Activated CD4-positive, alpha-beta T cell treated with anti-CD3 and anti-CD28 coated beads for 1 hour (primary cell): ENCODE measurements around the gene THAP10.

Experiments
- DNase-seq: peaks from one replicate; pipeline ENCODE4 v3.0.0-alpha.2; 2020

The THAP10 gene

DNA sequence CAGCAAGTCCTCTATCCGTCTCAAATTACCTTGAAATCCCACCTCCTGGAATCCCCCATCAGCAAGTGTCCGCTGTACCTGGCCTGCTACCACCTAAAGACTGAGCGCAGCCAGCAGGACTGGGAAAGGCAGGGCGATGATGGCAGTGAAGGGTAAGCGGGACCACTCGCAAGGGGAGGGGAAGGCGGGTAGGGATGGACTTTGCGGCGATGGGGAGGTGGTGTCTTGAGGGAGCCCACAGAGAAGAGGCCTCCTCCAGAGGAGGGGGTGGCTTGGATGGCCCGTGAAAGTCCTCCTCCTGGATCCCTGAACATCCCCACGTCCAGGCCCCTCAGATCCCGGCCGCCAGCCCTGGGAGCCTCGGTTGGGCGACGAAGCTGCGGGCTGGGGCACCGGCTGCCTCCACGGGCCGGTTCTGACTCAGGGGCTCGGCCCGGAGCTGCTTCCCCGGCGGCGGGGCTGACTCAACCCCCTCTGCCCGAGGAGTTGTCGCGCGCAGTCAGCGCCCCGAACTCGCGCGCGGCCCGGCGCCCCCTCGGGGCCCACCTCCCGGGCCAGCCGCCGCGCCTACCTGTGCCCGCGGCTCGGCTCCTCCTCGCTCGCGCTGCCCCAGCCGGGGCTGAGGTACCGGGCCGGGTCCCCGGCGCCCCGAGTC is 38.8 kb downstream of the THAP10 start:
- no peak for DNase-seq

DNA sequence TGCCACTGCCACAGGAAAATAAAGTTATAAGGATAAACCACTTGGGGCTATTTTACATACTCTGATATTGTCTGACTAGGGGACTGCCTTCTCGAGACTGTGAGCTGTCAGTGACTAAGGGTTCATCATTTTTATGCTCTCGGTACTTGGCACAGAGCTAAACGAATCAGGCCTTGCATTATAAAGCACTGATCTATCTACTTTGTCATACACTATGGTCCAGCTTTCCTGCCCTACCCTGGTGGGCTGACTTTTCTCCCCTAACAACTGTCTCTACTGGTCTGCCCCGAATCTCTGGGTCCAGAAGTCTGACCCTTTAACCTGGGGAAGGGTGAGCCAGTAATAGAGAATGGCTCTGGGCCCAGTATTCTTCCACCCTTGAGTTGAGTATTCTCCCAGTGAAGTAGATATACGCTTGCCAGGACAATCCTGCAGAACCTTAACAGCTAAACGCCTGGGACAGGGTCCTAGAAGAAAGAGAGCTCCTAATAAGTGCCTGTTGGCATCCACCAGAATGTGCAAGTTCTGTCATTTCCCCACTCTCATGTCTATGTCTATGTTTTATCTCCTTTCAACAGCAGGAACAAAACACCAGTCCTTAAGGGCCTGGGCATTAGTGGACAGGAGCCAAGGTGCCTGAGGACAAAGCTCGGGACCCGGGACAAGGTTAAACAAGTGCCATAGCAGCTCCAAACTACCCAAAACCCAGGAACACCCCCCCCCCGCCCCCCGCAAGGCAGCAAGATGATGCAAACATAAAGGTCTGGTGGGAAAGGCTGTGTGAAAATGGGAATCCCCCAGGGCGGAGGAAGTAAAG is 39.5 kb downstream of the THAP10 start:
- no peak for DNase-seq

DNA sequence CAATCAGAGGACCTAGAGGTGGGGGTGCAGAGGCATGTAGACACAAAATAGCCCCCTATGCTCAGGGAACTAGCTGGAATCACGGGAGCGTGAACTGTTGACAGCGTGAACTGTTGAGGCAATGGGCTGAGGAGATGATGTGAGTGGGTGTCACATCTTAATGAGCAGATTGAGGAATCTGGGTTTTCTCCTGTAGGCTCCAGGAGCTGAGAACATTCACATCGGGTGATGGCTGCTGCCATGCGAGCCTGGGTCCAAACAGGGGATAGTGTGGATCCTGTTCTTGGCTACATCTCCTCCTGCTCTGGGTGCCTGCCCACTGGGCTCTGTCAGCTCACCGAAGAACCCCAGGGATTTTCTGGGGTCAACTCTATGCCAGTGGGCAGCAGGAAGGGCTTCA is 40.3 kb downstream of the THAP10 start:
- DNase-seq = no peak

DNA sequence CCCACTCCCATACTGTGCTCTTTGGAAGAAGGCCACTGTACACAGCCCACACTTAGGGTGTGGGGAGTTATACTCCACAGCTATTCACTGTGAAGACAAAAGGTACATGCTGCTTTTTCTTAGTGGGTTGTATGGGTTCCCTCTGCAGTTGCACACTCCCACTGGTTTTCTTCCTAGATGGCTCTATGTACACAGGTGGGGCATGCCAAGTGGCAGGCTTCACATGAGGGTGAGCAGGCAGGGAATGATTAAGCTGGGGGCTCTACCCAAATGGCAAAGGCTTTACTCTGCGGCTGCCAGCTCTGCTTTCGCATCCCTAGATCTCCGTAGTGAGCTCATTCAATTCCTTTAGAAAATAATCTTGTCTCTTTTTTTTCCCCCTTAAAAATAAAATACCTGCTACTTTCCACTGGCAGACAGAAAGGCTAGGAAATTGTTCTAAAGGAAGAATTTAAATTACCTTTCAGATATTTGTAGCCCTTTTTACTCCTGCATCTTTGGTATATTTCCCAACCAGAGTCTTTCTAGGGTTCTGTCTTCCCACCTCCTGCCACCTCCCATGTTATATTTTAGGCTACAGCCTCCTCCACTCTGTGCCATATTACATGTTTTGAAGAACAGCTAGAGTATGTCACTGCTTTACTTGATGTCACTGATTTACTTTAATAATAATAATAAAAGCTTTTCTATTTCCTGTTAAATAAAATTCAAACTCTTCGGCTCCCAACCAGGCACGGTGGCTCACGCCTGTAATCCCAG is 46.5 kb downstream of the THAP10 start:
- no peak for DNase-seq

DNA sequence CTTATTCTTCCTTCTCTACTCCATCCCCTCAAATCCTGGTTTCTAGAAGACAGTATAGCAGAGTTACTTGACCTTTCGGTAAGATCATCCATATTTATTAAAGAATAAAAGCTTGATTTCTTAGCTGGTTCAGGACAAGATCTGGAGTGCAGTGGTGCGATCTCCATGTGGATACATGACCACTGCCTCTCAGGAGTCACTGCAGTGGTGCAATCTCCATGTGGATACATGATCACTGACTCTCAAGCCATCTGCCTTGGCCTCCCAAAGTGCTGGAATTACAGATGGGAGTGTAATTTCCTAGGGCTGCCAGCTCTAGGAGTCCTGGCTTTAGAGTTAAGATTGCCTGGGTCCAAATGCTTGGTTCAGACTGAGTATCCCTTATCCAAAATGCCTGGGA is 54.8 kb downstream of the THAP10 start:
- no peak for DNase-seq

DNA sequence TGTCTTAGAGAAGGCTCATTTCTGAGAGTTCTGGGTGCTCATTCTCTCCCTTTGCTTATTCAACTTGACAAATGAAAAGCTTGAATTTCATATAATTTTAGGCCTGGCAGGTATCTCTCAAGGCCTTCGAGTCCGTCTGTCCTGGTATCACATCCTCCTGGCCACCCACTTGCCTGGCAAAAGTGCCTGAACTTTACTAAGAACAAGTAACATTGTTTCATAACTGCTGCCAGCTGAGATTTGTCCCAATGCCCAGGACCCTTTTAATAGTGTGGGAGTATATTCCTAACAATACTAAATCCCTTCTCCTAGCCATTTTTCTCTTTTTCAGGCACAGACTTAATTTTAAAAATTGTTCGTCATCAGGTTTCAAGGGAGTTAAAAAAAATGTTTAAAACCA is 56.4 kb downstream of the THAP10 start:
- DNase-seq = no peak

DNA sequence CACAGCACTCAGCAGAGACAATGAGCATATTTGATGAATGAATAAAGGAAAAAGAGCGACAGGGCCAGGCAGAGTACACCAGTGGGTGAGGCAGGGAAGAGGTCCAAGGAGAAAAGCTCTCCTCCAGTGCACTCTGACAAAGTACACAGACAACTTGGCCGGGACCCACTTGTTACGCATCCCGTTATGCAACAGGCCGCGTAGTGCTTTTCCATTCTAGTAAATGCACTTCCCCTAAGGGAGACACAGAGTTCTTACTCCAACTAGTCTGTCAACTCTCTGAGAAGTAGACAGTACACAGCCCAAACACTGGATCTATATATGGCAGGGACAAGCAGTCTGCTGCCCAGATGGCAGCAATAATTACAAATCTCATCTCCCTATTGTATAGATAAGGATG is 56.8 kb downstream of the THAP10 start:
- DNase-seq = no peak

DNA sequence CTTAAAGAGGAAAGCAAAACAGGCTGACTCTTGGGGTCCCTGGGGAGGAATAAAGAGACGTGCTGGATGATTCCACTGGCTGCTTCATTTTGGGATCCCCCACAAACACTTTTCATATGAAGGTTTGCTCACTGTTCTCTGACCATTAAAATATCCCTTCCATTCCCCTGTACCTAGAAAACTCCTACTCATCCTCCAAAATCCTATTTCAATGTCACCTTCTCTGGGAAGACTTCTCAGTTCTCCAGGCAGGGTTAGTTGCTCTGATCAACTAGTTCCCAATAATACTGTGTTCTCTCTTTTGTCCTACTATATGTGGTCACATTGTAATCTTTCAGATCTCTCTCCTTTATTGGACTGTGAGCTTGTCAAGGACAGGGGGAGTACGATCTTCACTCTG is 57.2 kb downstream of the THAP10 start:
- no peak for DNase-seq

DNA sequence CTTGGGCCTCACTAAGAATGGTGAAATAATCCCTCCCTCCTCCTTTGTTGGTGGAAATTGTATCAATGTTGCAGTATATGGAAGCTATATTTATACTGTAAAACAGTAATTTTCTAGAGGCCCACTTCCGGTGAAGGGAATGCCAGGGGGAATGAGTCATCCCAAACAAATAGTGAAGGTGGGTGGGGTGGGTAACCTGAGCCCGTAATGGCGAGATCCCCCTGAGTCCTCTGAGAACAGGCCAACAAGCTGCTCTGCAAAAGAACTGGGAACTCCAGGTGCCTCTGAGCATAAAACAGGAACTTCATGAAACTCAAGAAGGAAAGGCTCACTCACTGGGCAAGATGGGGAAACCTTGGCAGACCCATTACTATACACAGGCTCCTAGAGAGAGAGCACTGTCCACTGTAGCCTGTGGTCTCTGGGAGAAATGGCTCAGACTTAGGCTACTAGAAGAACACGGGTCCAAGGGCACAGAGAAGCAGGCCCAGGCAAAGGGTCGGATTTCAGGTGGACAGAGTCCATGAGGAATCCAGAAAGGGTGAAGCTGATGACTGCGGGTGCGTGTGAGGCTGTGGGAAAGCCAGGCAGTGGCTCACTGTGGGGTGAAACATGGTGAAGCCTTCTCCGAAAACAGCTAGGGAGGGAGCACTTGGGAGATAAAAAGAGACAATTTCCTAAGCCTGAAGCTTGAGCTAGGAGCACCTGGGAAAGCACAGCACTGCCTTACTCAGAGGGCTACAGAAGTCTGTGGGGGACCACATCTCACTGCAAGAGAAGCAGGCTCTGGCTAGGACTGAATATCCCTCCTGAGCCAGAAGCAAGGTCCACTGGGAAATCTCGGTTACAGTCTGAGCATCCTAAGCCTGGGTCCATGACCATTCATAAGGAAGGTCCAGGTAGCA is 58.1 kb downstream of the THAP10 start:
- no peak for DNase-seq

DNA sequence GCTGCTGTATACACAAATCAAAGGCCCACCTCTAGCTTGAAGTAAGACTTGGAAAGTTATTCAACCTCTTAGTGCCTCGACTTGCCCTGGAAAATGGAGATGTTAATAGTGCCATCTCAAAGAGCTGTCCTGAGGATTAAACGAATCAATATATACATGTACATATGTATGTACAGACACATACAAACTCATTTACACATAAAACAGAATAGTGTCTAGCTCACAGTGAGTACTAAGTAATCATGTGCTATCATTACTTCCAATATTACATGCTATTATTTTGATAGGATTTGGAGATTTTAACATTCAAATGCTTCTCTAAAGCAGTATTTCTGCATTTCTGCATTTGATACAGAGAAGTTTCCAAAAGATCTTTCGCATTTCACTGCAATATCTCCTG is 58.8 kb downstream of the THAP10 start:
- no peak for DNase-seq

DNA sequence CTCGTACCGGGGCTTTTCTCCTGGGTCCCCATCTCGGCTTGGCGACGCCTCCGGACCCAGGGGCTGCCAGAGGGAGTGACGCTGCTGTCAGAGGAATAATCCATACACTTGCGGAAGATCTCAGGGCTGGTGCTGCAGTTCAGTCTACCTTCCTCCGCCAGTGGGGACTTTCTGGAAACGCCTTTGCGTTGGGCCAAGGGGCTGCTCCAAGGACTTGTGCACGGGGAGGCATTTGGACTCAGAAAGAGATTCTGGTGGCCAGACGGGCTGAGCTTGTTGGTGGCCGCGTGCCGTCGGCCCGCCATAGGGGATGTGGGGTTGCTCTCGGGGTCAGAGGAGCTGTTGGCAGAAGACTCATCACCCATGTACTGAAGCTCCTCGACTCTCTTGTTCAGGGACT is 60.1 kb downstream of the THAP10 start:
- DNase-seq = no peak
